Stimulated activated naive CD8-positive, alpha-beta T cell treated with anti-CD3 and anti-CD28 coated beads, Interleukin-15, Interleukin-2, amounts not matched to agents 100 ng/mL and 50 ng/mL, for 24 hours (primary cell): ENCODE results near the gene PCSK9.
"Not testable (repeated sequence)": the region's sequence is repeated elsewhere in the genome, so short reads cannot be mapped to it uniquely, and the experiment has no call there.

Experiments used
- H3K27ac Mint-ChIP-seq: one replicate; pipeline ENCODE4 v1.8.0; 2021; ENCODE audit warnings: mild to moderate bottlenecking, mixed read lengths
- H3K27me3 Mint-ChIP-seq: one replicate; pipeline ENCODE4 v1.8.0; 2021; ENCODE audit warnings: mixed read lengths
- H3K36me3 Mint-ChIP-seq: one replicate; pipeline ENCODE4 v1.8.0; 2021; ENCODE audit warnings: low read depth, mixed read lengths
- H3K4me1 Mint-ChIP-seq: one replicate; pipeline ENCODE4 v1.8.0; 2021; ENCODE audit warnings: low read depth, mixed read lengths
- H3K4me3 Mint-ChIP-seq: one replicate; pipeline ENCODE4 v1.8.0; 2021; ENCODE audit warnings: mild to moderate bottlenecking, mixed read lengths
- H3K9me3 Mint-ChIP-seq: one replicate; pipeline ENCODE4 v1.8.0; 2021; ENCODE audit warnings: mixed read lengths

PCSK9 gene

GRCh38 chr1:55026682-55027081 lies 12.7 kb upstream of the PCSK9 start:
- H3K27ac Mint-ChIP-seq, H3K9me3 Mint-ChIP-seq, H3K36me3 Mint-ChIP-seq, H3K4me1 Mint-ChIP-seq, H3K4me3 Mint-ChIP-seq, H3K27me3 Mint-ChIP-seq: not testable (repeated sequence)

DNA sequence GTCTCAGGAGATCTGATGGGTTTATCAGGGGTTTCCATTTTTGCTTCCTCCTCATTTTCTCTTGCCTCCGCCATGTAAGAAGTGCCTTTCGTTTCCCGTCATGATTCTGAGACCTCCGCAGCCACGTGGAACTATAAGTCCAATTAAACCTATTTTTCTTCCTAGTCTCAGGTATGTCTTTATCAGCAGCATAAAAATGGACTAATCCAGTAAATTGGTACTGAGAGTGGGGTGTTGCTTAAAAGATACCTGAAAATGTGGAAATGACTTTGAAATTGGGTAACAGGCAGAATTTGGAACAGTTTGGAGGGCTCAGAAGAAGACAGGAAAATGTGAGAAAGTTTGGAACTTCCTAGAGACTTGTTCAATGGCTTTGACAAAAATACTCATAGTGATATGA lies 8.2 kb upstream of the PCSK9 start:
- H3K27me3 Mint-ChIP-seq: peaks cover 29% of the 10 kb centered on the region
- not testable (repeated sequence) for H3K27ac Mint-ChIP-seq, H3K4me1 Mint-ChIP-seq, H3K9me3 Mint-ChIP-seq, H3K4me3 Mint-ChIP-seq, H3K36me3 Mint-ChIP-seq

DNA sequence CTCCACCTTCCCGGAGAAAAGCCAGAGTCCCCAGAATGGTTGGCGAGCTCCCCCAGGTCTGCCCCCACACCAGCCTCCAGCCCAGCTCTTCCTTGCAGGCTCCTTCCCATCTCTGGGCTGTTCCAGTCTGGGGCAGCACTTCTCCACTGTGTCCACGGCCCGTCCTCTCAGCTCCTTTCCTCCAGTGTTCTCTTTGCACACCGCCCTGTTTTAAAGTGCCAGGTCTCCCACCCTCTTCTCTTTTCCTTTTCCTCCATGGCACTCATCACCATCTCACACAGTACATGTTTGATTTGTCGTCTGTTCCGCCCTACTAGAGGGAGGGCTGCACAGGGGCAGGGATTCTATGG lies 6.1 kb upstream of the PCSK9 start:
- Mint-ChIP-seq H3K27me3 (peaks cover 49% of the 10 kb centered on the region), H3K4me1 (no peaks in the 10 kb centered on the region), H3K27ac (no peak overlapping the region)

DNA sequence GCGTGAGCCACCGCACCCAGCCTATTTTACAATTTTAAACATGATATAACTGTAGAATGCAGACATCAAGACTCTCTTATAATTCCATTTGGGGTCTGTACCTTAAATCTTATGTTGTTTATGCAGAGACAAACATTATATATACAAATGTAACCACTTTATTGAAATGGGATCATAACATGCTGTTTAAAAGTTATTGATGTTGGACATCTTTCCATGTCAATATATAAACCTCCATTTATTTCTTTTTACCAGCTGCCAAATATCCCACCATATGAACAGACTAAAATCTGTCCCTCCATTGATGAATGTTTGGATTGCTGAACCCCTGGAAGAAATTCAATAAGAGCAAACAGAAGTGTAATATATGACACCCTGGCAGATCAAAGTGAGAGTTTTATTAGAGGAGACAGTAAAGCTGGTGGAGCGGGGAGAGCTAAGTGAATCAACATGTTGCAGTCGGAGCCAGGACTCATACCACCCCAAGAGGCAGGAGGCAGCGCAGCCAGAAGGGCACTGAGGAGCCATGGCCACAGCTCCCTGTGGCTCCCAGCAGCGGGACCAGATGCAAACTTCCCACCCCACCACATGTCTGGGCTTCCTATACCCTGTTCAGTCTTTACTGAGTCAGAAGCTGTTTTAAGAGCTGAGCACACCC lies 4.7 kb upstream of the PCSK9 start:
- no peaks in the 10 kb centered on the region for H3K9me3 Mint-ChIP-seq
- H3K36me3 Mint-ChIP-seq: no peaks in the 10 kb centered on the region
- H3K4me1 Mint-ChIP-seq: no peaks in the 10 kb centered on the region
- H3K4me3 Mint-ChIP-seq: no peak overlapping the region
- peaks cover 62% of the 10 kb centered on the region for H3K27me3 Mint-ChIP-seq
- H3K27ac Mint-ChIP-seq: no peak overlapping the region

More for the DNA sequence above, 6.1 kb upstream of the PCSK9 start:
- Mint-ChIP-seq H3K36me3 (no peaks in the 10 kb centered on the region), H3K9me3 (no peaks in the 10 kb centered on the region), H3K4me3 (no peak overlapping the region)

DNA sequence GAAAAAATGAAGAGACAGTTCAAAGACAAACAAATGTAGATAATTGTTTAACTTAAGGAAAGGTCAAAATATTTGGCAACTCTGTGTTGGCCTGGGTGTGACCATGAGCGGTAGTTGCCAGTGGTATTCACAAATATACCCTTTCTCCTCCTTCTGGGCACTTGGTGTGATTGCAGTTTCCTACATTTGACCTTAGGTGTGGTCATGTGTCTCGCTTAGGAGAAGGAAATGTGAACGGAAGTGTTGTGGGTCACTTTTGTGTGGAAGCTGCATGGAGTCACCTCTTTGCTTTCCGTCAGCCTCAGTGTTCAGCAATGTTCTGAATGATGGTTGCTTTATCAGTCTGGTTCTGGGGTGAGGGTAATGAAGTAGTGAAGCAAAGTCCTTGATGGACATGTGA lies 3.4 kb upstream of the PCSK9 start:
- H3K9me3 Mint-ChIP-seq: no peaks in the 10 kb centered on the region
- H3K27me3 Mint-ChIP-seq: peaks cover 72% of the 10 kb centered on the region
- H3K4me1 Mint-ChIP-seq: no peaks in the 10 kb centered on the region
- no peak overlapping the region for H3K27ac Mint-ChIP-seq
- no peaks in the 10 kb centered on the region for H3K36me3 Mint-ChIP-seq
- no peak overlapping the region for H3K4me3 Mint-ChIP-seq

GRCh38 chr1:55037733-55038551 lies 1.4 kb upstream of the PCSK9 start:
- Mint-ChIP-seq H3K27me3 (peaks cover 83% of the 10 kb centered on the region), H3K4me3 (no peak overlapping the region), H3K27ac (no peak overlapping the region), H3K9me3 (no peaks in the 10 kb centered on the region), H3K36me3 (no peaks in the 10 kb centered on the region), H3K4me1 (no peaks in the 10 kb centered on the region)

DNA sequence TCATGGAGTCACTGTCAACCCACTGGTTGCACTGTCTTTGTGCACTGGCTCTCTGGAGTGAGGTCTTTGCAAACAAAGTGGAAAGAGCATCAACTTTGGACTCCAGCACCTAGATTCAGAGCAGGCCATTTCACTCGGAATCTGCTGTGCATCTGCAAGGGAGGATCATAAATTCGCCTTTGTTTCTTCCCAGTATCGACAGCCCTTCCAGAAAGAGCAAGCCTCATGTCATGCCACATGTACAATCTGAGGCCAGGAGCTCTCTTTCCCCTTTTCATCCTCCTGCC lies 853 bp upstream of the PCSK9 start:
- Mint-ChIP-seq H3K4me1 (no peaks in the 10 kb centered on the region), H3K36me3 (no peaks in the 10 kb centered on the region), H3K27me3 (peaks cover 78% of the 10 kb centered on the region), H3K9me3 (no peaks in the 10 kb centered on the region), H3K27ac (no peak overlapping the region), H3K4me3 (no peak overlapping the region)

GRCh38 chr1:55038974-55039341 lies 390 bp upstream of the PCSK9 start:
- no peak overlapping the region for H3K4me3 Mint-ChIP-seq
- no peak overlapping the region for H3K27ac Mint-ChIP-seq
- no peaks in the 10 kb centered on the region for H3K36me3 Mint-ChIP-seq
- peaks cover 75% of the 10 kb centered on the region for H3K27me3 Mint-ChIP-seq
- no peaks in the 10 kb centered on the region for H3K9me3 Mint-ChIP-seq
- no peaks in the 10 kb centered on the region for H3K4me1 Mint-ChIP-seq

DNA sequence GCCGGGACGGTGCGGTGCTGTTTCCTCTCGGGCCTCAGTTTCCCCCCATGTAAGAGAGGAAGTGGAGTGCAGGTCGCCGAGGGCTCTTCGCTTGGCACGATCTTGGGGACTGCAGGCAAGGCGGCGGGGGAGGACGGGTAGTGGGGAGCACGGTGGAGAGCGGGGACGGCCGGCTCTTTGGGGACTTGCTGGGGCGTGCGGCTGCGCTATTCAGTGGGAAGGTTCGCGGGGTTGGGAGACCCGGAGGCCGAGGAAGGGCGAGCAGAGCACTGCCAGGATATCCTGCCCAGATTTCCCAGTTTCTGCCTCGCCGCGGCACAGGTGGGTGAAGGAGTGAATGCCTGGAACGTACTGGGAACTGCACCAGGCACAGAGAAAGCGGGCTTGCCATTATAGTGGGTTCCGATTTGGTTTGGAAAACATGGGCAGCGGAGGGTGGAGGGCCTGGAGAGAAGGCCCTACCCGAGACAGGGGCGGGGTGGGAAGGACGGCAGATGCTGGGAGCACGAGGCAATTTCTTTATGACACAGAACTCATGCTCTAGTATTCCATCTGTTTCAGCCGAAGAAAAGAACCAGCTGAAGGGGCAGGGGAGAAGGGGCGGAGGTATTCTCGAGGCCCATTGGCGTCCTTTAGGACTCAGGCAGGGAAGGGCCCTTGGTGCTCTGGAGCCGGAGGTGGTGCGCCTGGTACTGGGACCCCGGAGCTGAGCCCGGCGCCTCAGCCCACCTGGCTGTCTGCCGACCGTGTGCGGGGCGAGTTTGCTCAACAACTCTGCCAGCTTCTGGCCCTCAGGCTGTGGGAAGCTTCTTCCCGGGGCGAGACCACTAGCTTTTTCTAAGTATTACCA lies 960 bp downstream of the PCSK9 start:
- Mint-ChIP-seq H3K4me1 (no peaks in the 10 kb centered on the region), H3K36me3 (no peaks in the 10 kb centered on the region), H3K27me3 (peaks cover 66% of the 10 kb centered on the region), H3K4me3 (no peak overlapping the region), H3K27ac (no peak overlapping the region), H3K9me3 (no peaks in the 10 kb centered on the region)

DNA sequence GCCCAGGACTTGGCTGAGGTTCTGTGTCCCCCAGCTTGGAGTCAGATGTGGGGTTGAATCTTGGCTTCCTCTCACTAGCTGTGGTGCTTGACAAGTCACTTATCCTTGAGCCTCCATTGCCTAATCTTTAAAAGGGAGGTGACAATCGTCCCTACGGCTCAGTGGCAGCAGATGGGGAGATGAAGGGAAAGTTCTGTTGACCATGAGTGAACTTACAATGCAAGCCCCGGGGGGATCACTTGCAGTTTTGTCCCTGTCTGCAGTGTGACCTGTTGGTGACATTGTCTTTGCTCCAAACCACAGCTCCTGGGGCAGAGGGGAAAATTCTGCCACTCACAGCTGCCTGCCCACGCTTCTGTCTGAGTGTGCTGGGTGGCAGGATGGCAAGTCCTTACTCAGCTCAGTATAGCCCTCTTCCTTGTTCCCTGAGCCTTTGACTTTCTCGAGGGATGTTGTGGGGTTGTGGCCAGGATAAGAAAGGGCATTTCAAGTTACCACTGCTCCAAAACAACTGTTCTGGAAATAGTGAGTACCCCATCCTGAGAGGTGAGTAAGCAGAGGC lies 1.7 kb downstream of the PCSK9 start:
- Mint-ChIP-seq H3K36me3 (no peaks in the 10 kb centered on the region), H3K4me3 (no peak overlapping the region), H3K9me3 (no peaks in the 10 kb centered on the region), H3K27ac (no peak overlapping the region), H3K27me3 (peaks cover 59% of the 10 kb centered on the region), H3K4me1 (no peaks in the 10 kb centered on the region)

DNA sequence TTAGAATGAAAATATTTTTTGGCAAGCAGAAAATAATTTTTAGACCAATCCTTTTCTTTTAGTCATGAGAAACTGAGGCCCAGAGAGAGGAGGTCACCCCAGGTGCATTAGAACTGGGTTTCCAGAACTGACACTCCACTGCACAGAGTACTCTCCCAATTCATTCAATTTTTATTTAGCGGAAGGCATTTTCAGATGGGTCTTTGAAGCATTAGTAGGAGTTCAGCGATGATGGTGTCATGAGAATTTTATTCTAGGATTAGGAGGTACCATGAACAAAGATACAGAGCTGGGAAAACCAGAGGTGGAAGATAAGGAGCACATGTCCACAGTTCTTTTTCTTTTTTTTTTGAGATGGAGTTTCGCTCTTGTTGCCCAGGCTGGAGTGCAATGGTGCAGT lies 2.3 kb downstream of the PCSK9 start:
- Mint-ChIP-seq H3K4me3 (no peak overlapping the region), H3K27ac (no peak overlapping the region), H3K27me3 (peaks cover 54% of the 10 kb centered on the region), H3K9me3 (no peaks in the 10 kb centered on the region), H3K36me3 (no peaks in the 10 kb centered on the region), H3K4me1 (no peaks in the 10 kb centered on the region)

- Mint-ChIP-seq H3K27me3 (peaks cover 40% of the 10 kb centered on the region), H3K4me1 (no peaks in the 10 kb centered on the region), H3K9me3 (no peaks in the 10 kb centered on the region), H3K36me3 (no peaks in the 10 kb centered on the region), H3K27ac (no peak overlapping the region), H3K4me3 (no peak overlapping the region)
Observed at GRCh38 chr1:55043011-55043410, 3.7 kb downstream of the PCSK9 start.

GRCh38 chr1:55043726-55044125 lies 4.4 kb downstream of the PCSK9 start:
- no peaks in the 10 kb centered on the region for H3K9me3 Mint-ChIP-seq
- H3K4me1 Mint-ChIP-seq: no peaks in the 10 kb centered on the region
- H3K27me3 Mint-ChIP-seq: peaks cover 33% of the 10 kb centered on the region
- H3K36me3 Mint-ChIP-seq: no peaks in the 10 kb centered on the region
- H3K27ac Mint-ChIP-seq: no peak overlapping the region
- H3K4me3 Mint-ChIP-seq: no peak overlapping the region

- Mint-ChIP-seq H3K27ac (no peak overlapping the region), H3K36me3 (no peaks in the 10 kb centered on the region), H3K27me3 (peaks cover 25% of the 10 kb centered on the region), H3K4me1 (no peaks in the 10 kb centered on the region), H3K4me3 (no peak overlapping the region), H3K9me3 (no peaks in the 10 kb centered on the region)
Observed at GRCh38 chr1:55044617-55045397, 5.5 kb downstream of the PCSK9 start.
